Right cardiac atrium (tissue), 5 donors: Measurements from ENCODE around the gene FHIT. TPM values are rescaled to one million over a fixed set of nuclear protein-coding genes. Genes with fewer than 3 reads are reported as not detected.

Experiments used
- ATAC-seq, 2 donors: fragments of 200-7000 bp; cut with Tn5 transposase; one replicate each; pipeline versions ENCODE4 v1.8.0 to v1.9.1; 2020; ENCODE audit warnings: moderate library complexity in 2 of 2, mild to moderate bottlenecking in 1 of 2
- DNase-seq, 3 donors: peaks; one replicate each; pipeline ENCODE4 v3.0.0-alpha.2; 2020
- H3K27ac ChIP-seq: one replicate; pipeline ENCODE4 v1.5.1; 2013; ENCODE audit warnings: mild to moderate bottlenecking, low read length, control low read depth, moderate library complexity
- H3K27me3 ChIP-seq: one replicate; pipeline ENCODE4 v1.6.1; 2013; ENCODE audit not compliant: control insufficient read depth, insufficient read depth
- H3K4me1 ChIP-seq: one replicate; pipeline ENCODE4 v1.6.1; 2013; ENCODE audit warnings: low read length; ENCODE audit not compliant: control insufficient read depth, insufficient read depth
- H3K4me3 ChIP-seq: one replicate; pipeline ENCODE4 v1.5.1; 2013; ENCODE audit warnings: low read length, control low read depth
- H3K9me3 ChIP-seq: one replicate; pipeline ENCODE4 v1.6.1; 2013; ENCODE audit warnings: low read length; ENCODE audit not compliant: control insufficient read depth
- WGBS: extraction: QIAGEN DNeasy Blood & Tissue Kit; methylation state at CpG from one replicate; pipeline ENCODE4 v1.1.7; 2013; 5-methylcytosine and 5-hydroxymethylcytosine counted together
- intact Hi-C, 4 donors: fragments of 100-400 bp; cut with DNase I; formaldehyde crosslinking; loops; one replicate each; pipeline versions ENCODE4 v1.11.0 to v1.14.0; 2022 to 2023
- polyA plus RNA-seq: library from polyadenylated mRNA; stranded (reverse); fragments of 200-250 nt; gene quantifications from one replicate; pipeline ENCODE4 v1.2.3, GENCODE V29; 2013
- total RNA-seq, 4 donors: library from RNA; stranded (reverse); fragmentation: NEBNext Ultra II Directional; extraction: Animal tissue kit (Norgen Biotek cat#: 25700); gene quantifications; one replicate each; pipeline ENCODE4 v1.2.1, GENCODE V29; 2021
- donor health status: healthy with polysubstance abuse.
- donor health status: DM: no; HTN: yes; CAD: no.
- donor health status: DM: no; HTN: no; CAD: no.
- donor health status: DM: no; HTN: yes; CAD: no; lungs with severe emphysema.
- donor health status: DM: yes; HTN: yes; CAD: no.

Gene FHIT
- total and polyA plus RNA-seq, 5 donors, result 16.5 to 25.8 (median 21.4) TPM

DNA sequence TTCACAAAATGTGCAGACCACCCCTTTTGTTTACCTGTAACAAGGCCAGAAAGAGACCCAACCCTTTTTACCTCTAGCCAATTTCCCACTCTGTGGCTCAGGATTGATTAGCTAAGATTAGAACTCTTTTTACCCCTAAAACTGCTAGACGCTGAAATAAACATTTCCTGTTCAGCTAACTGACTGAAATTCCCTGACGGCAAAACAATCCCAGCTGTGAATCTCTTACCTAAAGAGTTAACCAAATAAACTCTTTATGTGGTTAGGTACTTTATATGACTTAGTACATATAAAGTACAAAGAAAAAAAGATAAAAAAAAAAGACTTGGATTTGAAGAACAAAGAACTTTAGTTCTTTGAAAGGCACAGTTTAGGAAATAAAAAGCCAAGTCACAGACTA is 988.7 kb downstream of the FHIT start:
- no peaks in the 10 kb centered on the region for H3K9me3 ChIP-seq
- no peaks in the 10 kb centered on the region for H3K27me3 ChIP-seq
- DNase-seq (no peak), ATAC-seq (no peak)
- WGBS, result 45% methylated on average over 2 of the region's 2 CpGs
- no peak overlapping the region for H3K27ac ChIP-seq
- intact Hi-C loops, result no loop called here
- H3K4me1 ChIP-seq, result no peaks in the 10 kb centered on the region
- H3K4me3 ChIP-seq, result no peak overlapping the region

- Histone ChIP-seq H3K27ac (no peak overlapping the region), H3K9me3 (no peaks in the 10 kb centered on the region), H3K4me3 (no peak overlapping the region), H3K4me1 (no peaks in the 10 kb centered on the region), H3K27me3 (no peaks in the 10 kb centered on the region)
- no peak for ATAC-seq
- 51% methylated on average over 5 of the region's 5 CpGs for WGBS
- intact Hi-C loops, result no loop called here
- DNase-seq, result no peak
These were observed 990.7 kb downstream of the FHIT start for GRCh38 chr3:60260546-60260945.

DNA sequence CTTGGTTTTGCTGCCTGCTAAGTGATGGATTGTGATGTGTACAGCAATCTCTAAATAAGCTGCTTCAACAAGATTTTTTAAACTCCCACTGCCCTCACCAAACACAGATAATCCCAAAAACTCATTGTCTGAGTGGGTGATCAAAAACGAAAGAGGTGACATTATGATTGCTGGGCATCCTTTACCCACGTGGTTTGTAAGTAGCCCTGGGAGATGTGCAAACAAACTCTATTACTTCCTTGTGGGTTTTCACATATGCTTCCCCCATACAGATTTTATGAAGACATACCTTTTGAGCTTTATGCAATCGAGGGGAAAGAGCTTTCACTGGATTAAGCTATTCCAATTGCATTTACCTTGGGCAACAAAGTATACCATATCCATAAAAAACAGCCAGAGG is 1000.4 kb downstream of the FHIT start:
- intact Hi-C loops, result no loop called here
- no peaks in the 10 kb centered on the region for H3K4me1 ChIP-seq
- H3K27ac ChIP-seq, result no peak overlapping the region
- H3K9me3 ChIP-seq, result no peaks in the 10 kb centered on the region
- 56% methylated on average over 3 of the region's 3 CpGs for WGBS
- ATAC-seq (no peak), DNase-seq (no peak)
- H3K4me3 ChIP-seq, result no peak overlapping the region
- H3K27me3 ChIP-seq, result no peaks in the 10 kb centered on the region

DNA sequence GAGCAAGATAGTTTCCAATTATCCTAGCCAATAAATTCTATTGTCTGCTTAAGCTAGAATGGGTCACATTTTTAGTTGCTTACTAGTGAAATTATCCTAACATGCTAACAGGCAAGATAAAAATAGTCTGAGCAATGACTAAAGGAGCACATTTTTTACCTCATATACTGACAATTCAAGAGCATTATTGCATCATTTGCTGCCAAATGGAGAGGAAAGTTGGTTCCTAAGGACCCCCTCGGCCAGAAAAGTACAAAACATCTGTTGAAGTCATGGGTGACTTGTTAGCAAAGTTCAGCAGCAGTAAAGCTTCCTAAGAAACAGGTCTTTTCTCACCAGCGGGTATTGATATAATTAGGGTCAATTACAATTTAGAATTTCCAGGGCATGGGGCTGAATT is 1001.0 kb downstream of the FHIT start:
- intact Hi-C loops, result no loop called here
- no peaks in the 10 kb centered on the region for H3K9me3 ChIP-seq
- ATAC-seq (no peak), DNase-seq (no peak)
- no peaks in the 10 kb centered on the region for H3K27me3 ChIP-seq
- no peak overlapping the region for H3K4me3 ChIP-seq
- 65% methylated on average over 2 of the region's 2 CpGs for WGBS
- H3K27ac ChIP-seq, result no peak overlapping the region
- no peaks in the 10 kb centered on the region for H3K4me1 ChIP-seq

DNA sequence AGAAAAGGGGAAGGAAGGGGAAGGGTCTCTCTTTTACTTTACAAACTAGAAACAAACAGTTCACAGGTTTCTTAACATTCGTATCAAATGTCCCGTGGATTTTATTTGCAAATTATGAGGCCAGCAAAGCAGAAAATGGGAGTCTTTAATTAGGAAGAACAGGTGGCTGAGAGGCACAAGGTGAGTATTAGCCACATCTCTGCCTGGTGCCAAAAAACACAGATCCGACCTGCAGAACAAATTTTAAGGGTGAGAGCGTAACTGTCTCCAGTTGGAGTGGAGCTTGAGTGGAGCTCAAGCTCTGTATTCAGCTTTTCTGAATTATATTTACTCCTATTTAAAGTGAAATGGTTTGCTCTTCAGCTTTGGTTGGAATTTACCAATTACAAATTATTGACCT is 1004.9 kb downstream of the FHIT start:
- intact Hi-C loops, result no loop called here
- no peaks in the 10 kb centered on the region for H3K9me3 ChIP-seq
- H3K4me3 ChIP-seq, result no peak overlapping the region
- H3K27me3 ChIP-seq, result no peaks in the 10 kb centered on the region
- ATAC-seq, result no peak
- no peak for DNase-seq
- WGBS, result 89% methylated on average over 4 of the region's 4 CpGs
- no peak overlapping the region for H3K27ac ChIP-seq
- H3K4me1 ChIP-seq, result no peaks in the 10 kb centered on the region

DNA sequence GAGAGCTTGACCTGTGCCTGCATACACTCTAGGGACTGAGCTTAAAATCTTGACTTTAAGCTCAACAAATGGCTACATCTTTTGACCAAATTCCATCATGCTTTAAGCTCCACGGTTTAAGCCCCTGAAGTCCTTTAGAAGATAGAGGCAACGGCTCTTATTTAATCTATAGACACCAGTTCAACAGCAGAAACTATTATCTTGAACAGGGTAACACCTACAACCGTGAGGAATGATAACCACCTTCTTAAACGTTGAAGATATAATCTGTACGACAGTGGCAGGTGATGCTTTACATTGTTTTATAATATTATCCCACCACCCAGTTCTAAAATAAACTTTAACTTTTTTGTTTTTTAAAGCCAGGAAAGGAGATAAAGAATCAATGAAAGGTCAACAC is 1007.8 kb downstream of the FHIT start:
- WGBS, result 47% methylated on average over 5 of the region's 5 CpGs
- intact Hi-C loops, result no loop called here
- H3K4me3 ChIP-seq, result no peak overlapping the region

DNA sequence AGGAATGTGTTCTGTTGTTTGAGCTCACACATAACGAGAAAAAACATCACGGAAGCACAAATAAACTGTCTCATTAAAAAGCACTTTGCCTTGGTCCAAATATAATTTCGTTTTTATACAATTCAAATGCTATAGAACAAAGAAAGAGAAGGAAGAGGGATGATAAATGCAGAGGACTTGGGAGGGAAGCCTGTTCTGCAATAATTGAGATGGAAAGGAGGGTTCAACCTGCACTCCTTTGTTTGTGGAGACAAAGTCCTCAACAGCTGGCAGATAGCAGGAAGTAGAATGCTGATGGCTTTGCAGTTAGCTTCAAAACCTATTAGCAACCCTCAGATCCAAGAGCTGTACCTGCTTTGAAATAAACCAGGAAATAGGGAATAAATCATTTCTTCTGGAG is 1010.8 kb downstream of the FHIT start:
- intact Hi-C loops, result no loop called here
- Histone ChIP-seq H3K27me3 (no peaks in the 10 kb centered on the region), H3K27ac (no peak overlapping the region), H3K4me1 (no peaks in the 10 kb centered on the region), H3K9me3 (no peaks in the 10 kb centered on the region), H3K4me3 (no peak overlapping the region)
- 55% methylated on average over 3 of the region's 3 CpGs for WGBS
- no peak for DNase-seq
- ATAC-seq, result no peak

More for the DNA sequence above, 1007.8 kb downstream of the FHIT start:
- Histone ChIP-seq H3K9me3 (no peaks in the 10 kb centered on the region), H3K4me1 (no peaks in the 10 kb centered on the region), H3K27me3 (no peaks in the 10 kb centered on the region), H3K27ac (no peak overlapping the region)
- DNase-seq (no peak), ATAC-seq (no peak)

DNA sequence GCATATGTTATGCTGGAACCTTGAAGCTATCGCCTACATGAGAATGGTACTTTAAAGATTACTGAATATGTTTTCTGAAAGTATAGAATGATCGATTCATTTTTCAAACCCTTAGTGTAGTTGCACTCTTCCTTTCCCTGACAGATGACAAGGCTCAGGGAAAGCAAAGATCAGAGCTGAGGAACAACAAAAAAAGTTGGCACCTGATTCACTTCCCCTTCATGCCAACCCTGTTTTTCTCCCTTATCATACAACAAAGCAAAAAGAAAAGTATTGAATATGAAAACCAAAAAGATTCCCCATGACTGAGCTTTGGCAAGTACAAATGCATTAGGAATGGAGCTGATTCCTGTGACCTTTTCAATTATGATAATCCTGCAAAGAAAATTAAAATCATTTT is 1012.7 kb downstream of the FHIT start:
- intact Hi-C loops, result no loop called here
- ATAC-seq, result no peak
- no peaks in the 10 kb centered on the region for H3K4me1 ChIP-seq

GRCh38 chr3:60229502-60229901 is 1021.8 kb downstream of the FHIT start:
- DNase-seq, result no peak
- Histone ChIP-seq H3K4me3 (no peak overlapping the region), H3K4me1 (no peaks in the 10 kb centered on the region), H3K27ac (no peak overlapping the region), H3K9me3 (no peaks in the 10 kb centered on the region), H3K27me3 (no peaks in the 10 kb centered on the region)
- WGBS, result 91% methylated on average over 2 of the region's 2 CpGs
- no peak for ATAC-seq
- intact Hi-C loops, result no loop called here

More for the DNA sequence above, 1012.7 kb downstream of the FHIT start:
- no peak overlapping the region for H3K4me3 ChIP-seq
- H3K9me3 ChIP-seq, result no peaks in the 10 kb centered on the region
- 78% methylated on average over 2 of the region's 2 CpGs for WGBS
- H3K27me3 ChIP-seq, result no peaks in the 10 kb centered on the region
- no peak for DNase-seq
- H3K27ac ChIP-seq, result no peak overlapping the region

DNA sequence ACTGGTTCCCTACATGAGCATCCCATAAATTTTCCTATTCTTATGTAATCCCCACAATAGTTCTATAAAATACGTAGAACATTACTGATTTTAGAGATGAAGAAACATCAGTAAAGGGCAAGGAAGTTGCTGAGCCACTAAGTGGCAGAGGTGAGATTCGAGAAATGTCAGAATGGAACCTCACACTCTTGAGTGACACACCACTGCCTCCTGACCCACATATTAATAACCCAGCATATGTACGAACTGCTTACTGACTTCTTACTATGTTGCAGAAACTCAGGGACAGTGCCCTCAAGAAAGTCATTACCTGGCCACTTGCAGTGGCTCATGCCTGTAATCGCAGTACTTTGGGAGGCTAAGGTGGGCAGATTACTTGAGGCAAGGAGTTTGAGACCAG is 1022.4 kb downstream of the FHIT start:
- ATAC-seq (no peak), DNase-seq (no peak)
- intact Hi-C loops, result no loop called here
- Histone ChIP-seq H3K4me1 (no peaks in the 10 kb centered on the region), H3K27ac (no peak overlapping the region), H3K4me3 (no peak overlapping the region), H3K27me3 (no peaks in the 10 kb centered on the region), H3K9me3 (no peaks in the 10 kb centered on the region)
- 77% methylated on average over 4 of the region's 4 CpGs for WGBS

- intact Hi-C loops, result no loop called here
- ATAC-seq, result no peak
- Histone ChIP-seq H3K9me3 (no peaks in the 10 kb centered on the region), H3K27ac (no peak overlapping the region), H3K4me3 (no peak overlapping the region), H3K27me3 (no peaks in the 10 kb centered on the region), H3K4me1 (no peaks in the 10 kb centered on the region)
- WGBS, result 56% methylated on average over 2 of the region's 2 CpGs
- no peak for DNase-seq
These were observed 1024.3 kb downstream of the FHIT start for GRCh38 chr3:60226912-60227311.

DNA sequence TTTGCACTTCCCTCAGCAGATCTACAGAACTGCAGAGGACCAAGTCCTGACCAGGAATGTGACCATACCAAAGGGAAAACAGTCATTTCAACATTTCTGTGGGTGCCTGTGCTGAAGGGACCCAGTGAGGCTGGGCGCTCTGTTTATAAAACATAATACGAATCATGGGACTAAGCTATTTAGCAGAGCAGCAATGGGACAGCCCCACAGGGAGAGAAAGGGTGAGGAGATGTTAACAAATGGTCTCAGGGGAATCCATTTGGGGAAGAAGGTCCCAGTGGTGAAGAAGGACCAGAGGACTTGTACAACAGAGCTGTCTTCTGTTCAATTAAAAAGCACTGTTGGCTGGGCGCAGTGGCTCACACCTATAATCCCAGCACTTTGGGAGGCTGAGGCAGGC is 1025.4 kb downstream of the FHIT start:
- DNase-seq (no peak), ATAC-seq (no peak)
- Histone ChIP-seq H3K4me3 (no peak overlapping the region), H3K9me3 (no peaks in the 10 kb centered on the region), H3K4me1 (no peaks in the 10 kb centered on the region), H3K27ac (no peak overlapping the region), H3K27me3 (no peaks in the 10 kb centered on the region)
- intact Hi-C loops, result no loop called here
- WGBS, result 86% methylated on average over 3 of the region's 3 CpGs
